ENCODE measurements around the gene SCAPER.

- TF ChIP-seq CTCF (IDR thresholded peaks at IDR 0.05) (no peak), POLR2A (IDR thresholded peaks at IDR 0.05) (no peak)
Measured at GRCh38 chr15:76636059-76636458, 269.1 kb downstream of the SCAPER start.

Measured in Peyer's patch (tissue), 4 donors.